DOHH2 (cell line): Measurements from ENCODE around the gene TNNT1.

Experiments used
- H3F3A ChIP-seq: fragments of 200-600 bp; sonication (generic), shearing (Covaris generic); 2 replicates; pipeline ENCODE4 v1.6.0; 2016; ENCODE audit warnings: antibody characterized with exemption, mild to moderate bottlenecking; ENCODE audit not compliant: control insufficient read depth, insufficient read depth
- H3K27ac ChIP-seq: fragments of 200-600 bp; sonication (generic); 2 replicates; pipeline ENCODE4 v1.5.1; 2014; ENCODE audit warnings: low read depth, mild to moderate bottlenecking, low read length, moderate library complexity
- H3K27me3 ChIP-seq: fragments of 200-600 bp; sonication (generic); 2 replicates; pipeline ENCODE4 v1.6.1; 2014; ENCODE audit warnings: mild to moderate bottlenecking, low read length, mixed read lengths; ENCODE audit not compliant: control insufficient read depth
- H3K36me3 ChIP-seq: fragments of 200-600 bp; sonication (generic); 2 replicates; pipeline ENCODE4 v1.6.1; 2014; ENCODE audit warnings: mild to moderate bottlenecking, low read length, moderate library complexity, mixed read lengths; ENCODE audit not compliant: control insufficient read depth
- H3K4me1 ChIP-seq: fragments of 200-600 bp; sonication (generic); 2 replicates; pipeline ENCODE4 v1.6.1; 2014; ENCODE audit warnings: mild to moderate bottlenecking, low read length, mixed read lengths; ENCODE audit not compliant: control insufficient read depth
- H3K4me2 ChIP-seq: fragments of 200-600 bp; sonication (generic); 2 replicates; pipeline ENCODE4 v1.6.0; 2014; ENCODE audit warnings: mild to moderate bottlenecking, low read length, moderate library complexity
- H3K4me3 ChIP-seq: fragments of 200-600 bp; sonication (generic); 2 replicates; pipeline ENCODE4 v1.5.1; 2014; ENCODE audit warnings: mild to moderate bottlenecking, low read length, mixed read lengths
- H3K79me2 ChIP-seq: fragments of 200-600 bp; sonication (generic); 2 replicates; pipeline ENCODE4 v1.6.1; 2014; ENCODE audit warnings: mild to moderate bottlenecking, low read length, mixed read lengths; ENCODE audit not compliant: control insufficient read depth
- H3K9me2 ChIP-seq: fragments of 200-600 bp; sonication (generic); replicated peaks from 2 replicates; pipeline ENCODE4 v1.6.1; 2014; ENCODE audit warnings: mild to moderate bottlenecking, low read length, mixed read lengths; ENCODE audit not compliant: control insufficient read depth
- H3K9me3 ChIP-seq: fragments of 200-600 bp; sonication (generic); 2 replicates; pipeline ENCODE4 v1.6.1; 2014; ENCODE audit warnings: antibody characterized with exemption, low read length, mixed read lengths; ENCODE audit not compliant: control insufficient read depth, insufficient read depth
- H4K20me1 ChIP-seq: fragments of 200-600 bp; sonication (generic); 2 replicates; pipeline ENCODE4 v1.6.0; 2014; ENCODE audit warnings: low read depth, mild to moderate bottlenecking, antibody characterized with exemption, low read length, moderate library complexity; ENCODE audit not compliant: control insufficient read depth, insufficient read depth
- EZH2phosphoT487 ChIP-seq: fragments of 200-600 bp; sonication (generic); IDR thresholded peaks from 2 replicates; pipeline ENCODE4 v1.6.1; 2017; ENCODE audit warnings: borderline replicate concordance, mild to moderate bottlenecking, antibody characterized with exemption, low read length, moderate library complexity, mixed read lengths
- TF ChIP-seq, protein P1 (sequence below): fragments of 200-600 bp; sonication (generic); IDR thresholded peaks from one replicate; pipeline ENCODE4 v1.5.1; 2014; ENCODE audit warnings: antibody characterized with exemption, mild to moderate bottlenecking, low read depth, low read length; ENCODE audit not compliant: poor library complexity, severe bottlenecking

Gene TNNT1

DNA sequence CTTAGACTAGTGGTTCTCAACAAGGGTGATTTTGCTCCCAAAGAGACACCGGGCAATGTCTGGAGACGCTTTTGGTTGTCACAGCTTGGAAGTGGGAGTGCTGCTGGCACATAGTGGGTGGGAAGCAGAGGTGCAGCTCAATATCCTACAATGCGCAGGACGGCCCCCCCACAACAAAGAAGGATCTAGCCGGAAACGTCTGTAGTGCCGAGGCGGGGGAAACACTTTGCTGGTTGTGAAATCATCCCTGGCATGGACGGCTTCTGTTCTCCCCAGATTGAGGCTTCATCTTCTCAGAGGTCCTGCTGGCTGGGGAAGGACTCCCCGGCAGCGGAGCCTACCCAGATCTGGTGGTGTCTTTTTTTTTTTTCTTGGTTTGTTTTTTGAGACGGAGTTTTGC lies 44.5 kb upstream of the TNNT1 start:
- Histone ChIP-seq H3K9me2 (no peaks in the 10 kb centered on the region), H3K4me1 (no peaks in the 10 kb centered on the region), H3K4me2 (no peak overlapping the region), H3K27ac (no peak overlapping the region), H3K4me3 (no peak overlapping the region), H3K9me3 (no peaks in the 10 kb centered on the region), H3K79me2 (no peaks in the 10 kb centered on the region), H4K20me1 (no peaks in the 10 kb centered on the region), H3K27me3 (no peaks in the 10 kb centered on the region; the same call in 1 of the 2 replicates), H3K36me3 (no peaks in the 10 kb centered on the region), H3F3A (no peaks in the 10 kb centered on the region)
- TF ChIP-seq, protein P1, sequence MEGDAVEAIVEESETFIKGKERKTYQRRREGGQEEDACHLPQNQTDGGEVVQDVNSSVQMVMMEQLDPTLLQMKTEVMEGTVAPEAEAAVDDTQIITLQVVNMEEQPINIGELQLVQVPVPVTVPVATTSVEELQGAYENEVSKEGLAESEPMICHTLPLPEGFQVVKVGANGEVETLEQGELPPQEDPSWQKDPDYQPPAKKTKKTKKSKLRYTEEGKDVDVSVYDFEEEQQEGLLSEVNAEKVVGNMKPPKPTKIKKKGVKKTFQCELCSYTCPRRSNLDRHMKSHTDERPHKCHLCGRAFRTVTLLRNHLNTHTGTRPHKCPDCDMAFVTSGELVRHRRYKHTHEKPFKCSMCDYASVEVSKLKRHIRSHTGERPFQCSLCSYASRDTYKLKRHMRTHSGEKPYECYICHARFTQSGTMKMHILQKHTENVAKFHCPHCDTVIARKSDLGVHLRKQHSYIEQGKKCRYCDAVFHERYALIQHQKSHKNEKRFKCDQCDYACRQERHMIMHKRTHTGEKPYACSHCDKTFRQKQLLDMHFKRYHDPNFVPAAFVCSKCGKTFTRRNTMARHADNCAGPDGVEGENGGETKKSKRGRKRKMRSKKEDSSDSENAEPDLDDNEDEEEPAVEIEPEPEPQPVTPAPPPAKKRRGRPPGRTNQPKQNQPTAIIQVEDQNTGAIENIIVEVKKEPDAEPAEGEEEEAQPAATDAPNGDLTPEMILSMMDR, result no peak
- no peak for TF ChIP-seq EZH2phosphoT487

- no peaks in the 10 kb centered on the region for H3K9me3 ChIP-seq
- H3F3A ChIP-seq, result no peaks in the 10 kb centered on the region
- H3K9me2 ChIP-seq, result no peaks in the 10 kb centered on the region
- H3K27ac ChIP-seq, result no peak overlapping the region
- H3K4me1 ChIP-seq, result no peaks in the 10 kb centered on the region
- H3K4me2 ChIP-seq, result no peak overlapping the region
- no peaks in the 10 kb centered on the region for H3K36me3 ChIP-seq
- no peaks in the 10 kb centered on the region; the same call in 1 of the 2 replicates for H3K27me3 ChIP-seq
- H4K20me1 ChIP-seq, result no peaks in the 10 kb centered on the region
- no peak for TF ChIP-seq EZH2phosphoT487
- TF ChIP-seq, protein P1, result no peak
- no peak overlapping the region for H3K4me3 ChIP-seq
- H3K79me2 ChIP-seq, result no peaks in the 10 kb centered on the region
Observed at GRCh38 chr19:55189403-55189835, 40.4 kb upstream of the TNNT1 start.

- Histone ChIP-seq H3K9me2 (no peaks in the 10 kb centered on the region), H3K4me1 (no peaks in the 10 kb centered on the region), H3K27ac (no peak overlapping the region), H3K4me2 (no peak overlapping the region), H3K27me3 (no peaks in the 10 kb centered on the region), H3K79me2 (no peaks in the 10 kb centered on the region), H3F3A (no peaks in the 10 kb centered on the region), H4K20me1 (no peaks in the 10 kb centered on the region), H3K36me3 (no peaks in the 10 kb centered on the region), H3K4me3 (no peak overlapping the region), H3K9me3 (no peaks in the 10 kb centered on the region)
- TF ChIP-seq EZH2phosphoT487, result no peak
- TF ChIP-seq, protein P1, result no peak
Observed at GRCh38 chr19:55188625-55189024, 39.6 kb upstream of the TNNT1 start.

DNA sequence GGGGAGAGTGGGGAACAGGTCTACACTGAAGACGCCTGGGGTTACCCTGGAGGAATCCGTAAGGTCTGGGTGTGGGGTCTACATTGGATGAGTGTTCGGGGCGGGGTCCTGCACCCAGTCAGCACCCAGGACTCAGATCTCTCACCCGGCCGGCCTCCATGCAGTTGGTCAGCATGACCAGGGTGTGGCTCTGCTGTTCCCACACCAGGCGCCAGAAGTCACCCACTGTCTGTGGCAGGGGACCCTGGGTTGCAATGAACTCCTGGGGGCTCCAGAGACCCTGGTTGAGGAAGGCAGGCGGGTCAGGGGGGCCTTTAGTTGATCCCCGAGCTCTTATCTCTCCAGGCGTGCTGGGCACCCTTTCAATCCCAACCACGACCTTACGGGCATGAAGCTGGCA lies 37.1 kb upstream of the TNNT1 start:
- Histone ChIP-seq H3K4me1 (no peaks in the 10 kb centered on the region), H3K36me3 (no peaks in the 10 kb centered on the region), H3K9me3 (no peaks in the 10 kb centered on the region), H3K79me2 (no peaks in the 10 kb centered on the region), H3K9me2 (no peaks in the 10 kb centered on the region), H4K20me1 (no peaks in the 10 kb centered on the region), H3F3A (no peaks in the 10 kb centered on the region), H3K4me2 (no peak overlapping the region), H3K27me3 (peaks cover 10% of the 10 kb centered on the region), H3K4me3 (no peak overlapping the region), H3K27ac (no peak overlapping the region)
- TF ChIP-seq, protein P1, result no peak
- TF ChIP-seq EZH2phosphoT487, result no peak
